Measurements from ENCODE around the gene ARHGEF4. TPM values are rescaled to one million over a fixed set of nuclear protein-coding genes. Genes with fewer than 3 reads are reported as not detected.

Gene ARHGEF4
- total RNA-seq, 1 donor from 2014 or later, result 9.1 TPM

- no peak overlapping the region for H3K27ac ChIP-seq
- no peak overlapping the region for H3K4me3 ChIP-seq
- no peak for TF ChIP-seq CTCF (IDR thresholded peaks at IDR 0.05)
- no peaks in the 10 kb centered on the region for H3K36me3 ChIP-seq
- no peaks in the 10 kb centered on the region for H3K4me1 ChIP-seq
- H3K9me3 ChIP-seq, result no peaks in the 10 kb centered on the region
- no peak for ATAC-seq
- intact Hi-C loops (cut with DNase I), result no loop called here
- peaks cover 47% of the 10 kb centered on the region for H3K27me3 ChIP-seq (ENCODE audit: low read depth)
- DNase-seq, result no peak
These were observed 1.3 kb downstream of the ARHGEF4 start for GRCh38 chr2:130837811-130838565.

GRCh38 chr2:130839011-130839780 lies 2.5 kb downstream of the ARHGEF4 start:
- no peak for ATAC-seq
- H3K36me3 ChIP-seq, result no peaks in the 10 kb centered on the region
- DNase-seq, result no peak
- H3K4me3 ChIP-seq, result no peak overlapping the region
- H3K4me1 ChIP-seq, result no peaks in the 10 kb centered on the region
- intact Hi-C loops (cut with DNase I), result no loop called here
- no peaks in the 10 kb centered on the region for H3K9me3 ChIP-seq
- no peak for TF ChIP-seq CTCF (IDR thresholded peaks at IDR 0.05)
- peaks cover 53% of the 10 kb centered on the region for H3K27me3 ChIP-seq (ENCODE audit: low read depth)
- H3K27ac ChIP-seq, result no peak overlapping the region

- H3K36me3 ChIP-seq, result no peaks in the 10 kb centered on the region
- no peak overlapping the region for H3K27ac ChIP-seq
- DNase-seq (no peak), ATAC-seq (no peak)
- intact Hi-C loops (cut with DNase I), result no loop called here
- H3K4me3 ChIP-seq, result no peak overlapping the region
- peaks cover 46% of the 10 kb centered on the region for H3K27me3 ChIP-seq (ENCODE audit: low read depth)
- H3K4me1 ChIP-seq, result no peaks in the 10 kb centered on the region
- no peak for TF ChIP-seq CTCF (IDR thresholded peaks at IDR 0.05)
- H3K9me3 ChIP-seq, result no peaks in the 10 kb centered on the region
These were observed 3.8 kb downstream of the ARHGEF4 start for GRCh38 chr2:130840506-130840905.

- no peaks in the 10 kb centered on the region for H3K4me1 ChIP-seq
- H3K9me3 ChIP-seq, result no peaks in the 10 kb centered on the region
- no peaks in the 10 kb centered on the region for H3K36me3 ChIP-seq
- TF ChIP-seq CTCF (IDR thresholded peaks at IDR 0.05), result no peak
- no peak overlapping the region for H3K27ac ChIP-seq
- H3K27me3 ChIP-seq (ENCODE audit: low read depth), result peaks cover 34% of the 10 kb centered on the region
- ATAC-seq, result no peak
- intact Hi-C loops (cut with DNase I), result no loop called here
- H3K4me3 ChIP-seq, result no peak overlapping the region
- no peak for DNase-seq
These were observed 5.1 kb downstream of the ARHGEF4 start for GRCh38 chr2:130841741-130842365.

- no peak for TF ChIP-seq CTCF (IDR thresholded peaks at IDR 0.05)
- no peak for DNase-seq
- intact Hi-C loops (cut with DNase I), result no loop called here
- Histone ChIP-seq H3K9me3 (no peaks in the 10 kb centered on the region), H3K4me1 (no peaks in the 10 kb centered on the region), H3K36me3 (no peaks in the 10 kb centered on the region), H3K27me3 (ENCODE audit: low read depth) (peaks cover 25% of the 10 kb centered on the region), H3K4me3 (no peak overlapping the region), H3K27ac (no peak overlapping the region)
- ATAC-seq, result no peak
These were observed 6.1 kb downstream of the ARHGEF4 start for GRCh38 chr2:130842770-130843169.

Data from lower lobe of right lung (tissue), 2 donors.